Keratinocyte (primary cell): ENCODE measurements around the gene PPP1R37. TPM values are rescaled to one million over a fixed set of nuclear protein-coding genes. Genes with fewer than 3 reads are reported as not detected.

Experiments
- DNase-seq: peaks from one replicate; pipeline ENCODE4 v3.0.0-alpha.2; 2011; ENCODE audit warnings: low read depth, missing footprints, low spot score
- FAIRE-seq: peaks from 2 replicates; lab custom pipeline; 2011; peaks lifted over from hg19 to GRCh38; lab: Jason Lieb, UNC
- H2AFZ ChIP-seq: 2 replicates; pipeline ENCODE4 v1.6.0; 2012; ENCODE audit warnings: low read length, control low read depth, inconsistent platforms; ENCODE audit not compliant: control insufficient read depth
- H3K27ac ChIP-seq: 2 replicates; pipeline ENCODE4 v1.5.1; 2011; ENCODE audit warnings: low read length; ENCODE audit not compliant: control insufficient read depth, insufficient read depth
- H3K27me3 ChIP-seq: 3 replicates; pipeline ENCODE4 v1.6.0; 2011; ENCODE audit warnings: low read length; ENCODE audit not compliant: control insufficient read depth, insufficient read depth; ENCODE audit errors: extremely low read depth
- H3K36me3 ChIP-seq, 2 experiments: 2 replicates in 1 of 2; 3 replicates in 1 of 2; pipeline ENCODE4 v1.5.1; 2011; ENCODE audit warnings: low read length in 2 of 2, mild to moderate bottlenecking in 1 of 2; ENCODE audit not compliant: control insufficient read depth in 2 of 2, insufficient read depth in 2 of 2; ENCODE audit errors: extremely low read depth in 1 of 2
- H3K4me1 ChIP-seq: 3 replicates; pipeline ENCODE4 v1.5.1; 2011; ENCODE audit warnings: low read length; ENCODE audit not compliant: control insufficient read depth, insufficient read depth; ENCODE audit errors: extremely low read depth
- H3K4me2 ChIP-seq: 3 replicates; pipeline ENCODE4 v1.6.0; 2011; ENCODE audit warnings: low read depth, low read length; ENCODE audit not compliant: control insufficient read depth, insufficient read depth; ENCODE audit errors: extremely low read depth
- H3K4me3 ChIP-seq, 3 experiments: fragments of 200-600 bp in 1 of 3; sonication (generic) in 1 of 3; 2 replicates in 2 of 3; 3 replicates in 1 of 3; pipeline ENCODE4 v1.5.1; 2011 to 2016; ENCODE audit warnings: low read length in 3 of 3, mild to moderate bottlenecking in 3 of 3, control low read depth in 2 of 3, inconsistent platforms in 1 of 3, low read depth in 1 of 3, mixed read lengths in 1 of 3, mixed run types in 1 of 3, moderate library complexity in 1 of 3; ENCODE audit not compliant: control insufficient read depth in 2 of 3, insufficient read depth in 2 of 3; ENCODE audit errors: extremely low read depth in 1 of 3
- H3K79me2 ChIP-seq: 2 replicates; pipeline ENCODE4 v1.6.0; 2012; ENCODE audit warnings: low read length; ENCODE audit not compliant: control insufficient read depth, insufficient read depth
- H3K9ac ChIP-seq: 3 replicates; pipeline ENCODE4 v1.6.0; 2011; ENCODE audit warnings: low read length; ENCODE audit not compliant: control insufficient read depth, insufficient read depth; ENCODE audit errors: extremely low read depth
- H3K9me1 ChIP-seq: 3 replicates; pipeline ENCODE4 v1.6.0; 2011; ENCODE audit warnings: low read length; ENCODE audit not compliant: control insufficient read depth, insufficient read depth; ENCODE audit errors: extremely low read depth
- H3K9me3 ChIP-seq: 2 replicates; pipeline ENCODE4 v1.5.1; 2012; ENCODE audit warnings: low read depth, low read length; ENCODE audit not compliant: control insufficient read depth
- H4K20me1 ChIP-seq: 3 replicates; pipeline ENCODE4 v1.6.0; 2011; ENCODE audit warnings: low read length; ENCODE audit not compliant: control insufficient read depth, insufficient read depth; ENCODE audit errors: extremely low read depth
- EZH2 ChIP-seq: IDR thresholded peaks from one replicate; pipeline ENCODE4 v1.6.1; 2012; ENCODE audit warnings: inconsistent platforms, mild to moderate bottlenecking, low read length, moderate library complexity
- dilution Hi-C: fragments of 300-500 bp; cut with MboI; formaldehyde crosslinking; loops from one replicate; pipeline ENCODE4 v1.7.0; 2020; ENCODE audit warnings: low sequenced_read_pairs; ENCODE audit not compliant: extremely low pct_ligation_motif_present
- polyA plus RNA-seq, 5 experiments: library from polyadenylated mRNA; depleted of rRNA in 3 of 5; stranded (reverse) in 3 of 5; stranded (forward) in 1 of 5; unstranded in 1 of 5; fragments of >200 nt; gene quantifications; 1 replicate in 1 of 5; 2 replicates in 3 of 5; 3 replicates in 1 of 5; pipeline versions ENCODE4 v1.2.1 to v1.2.3, GENCODE V29; 2011 to 2012; ENCODE audit warnings: missing spikeins in 2 of 5, low read depth in 1 of 5, low replicate concordance in 1 of 5
- TF ChIP-seq, protein P1 (sequence below), 3 experiments: IDR thresholded peaks in 1 of 3; conservative IDR thresholded peaks in 1 of 3; optimal IDR thresholded peaks in 1 of 3; 2 replicates in 2 of 3; 3 replicates in 1 of 3; pipeline versions ENCODE3 to v1.5.1; 2011; ENCODE audit warnings: low read length in 3 of 3, mild to moderate bottlenecking in 3 of 3, moderate library complexity in 2 of 3, control low read depth in 1 of 3, inconsistent platforms in 1 of 3; ENCODE audit not compliant: insufficient read depth in 2 of 3; ENCODE audit errors: extremely low read depth in 1 of 3

Gene PPP1R37
- polyA plus RNA-seq, 1 donor (not counting 4 experiments of a cell fraction or from before 2014, with no cell fraction given): 8.6 TPM

DNA sequence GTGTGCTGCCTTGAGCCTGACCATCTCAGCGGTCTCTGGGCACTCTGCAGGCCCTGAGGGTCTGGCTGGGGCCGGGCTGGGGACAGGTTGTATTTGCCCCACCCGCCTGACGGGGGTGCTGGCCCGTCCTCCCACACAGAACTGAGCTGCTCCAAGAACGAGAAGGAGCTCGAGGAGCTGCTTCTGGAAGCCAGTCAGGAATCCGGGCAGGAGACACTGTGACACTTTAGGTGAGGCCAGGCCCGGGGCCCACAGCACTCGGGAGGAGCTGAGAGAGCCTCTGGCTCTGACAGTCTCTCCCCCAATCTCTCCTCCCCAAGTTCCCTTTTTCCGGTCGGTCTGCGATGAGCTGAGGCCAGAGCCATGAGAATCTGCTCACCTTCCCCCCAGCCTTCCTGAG, 53.3 kb downstream of the PPP1R37 start:
- H3K9me3 ChIP-seq: no peaks in the 10 kb centered on the region
- TF ChIP-seq, protein P1, sequence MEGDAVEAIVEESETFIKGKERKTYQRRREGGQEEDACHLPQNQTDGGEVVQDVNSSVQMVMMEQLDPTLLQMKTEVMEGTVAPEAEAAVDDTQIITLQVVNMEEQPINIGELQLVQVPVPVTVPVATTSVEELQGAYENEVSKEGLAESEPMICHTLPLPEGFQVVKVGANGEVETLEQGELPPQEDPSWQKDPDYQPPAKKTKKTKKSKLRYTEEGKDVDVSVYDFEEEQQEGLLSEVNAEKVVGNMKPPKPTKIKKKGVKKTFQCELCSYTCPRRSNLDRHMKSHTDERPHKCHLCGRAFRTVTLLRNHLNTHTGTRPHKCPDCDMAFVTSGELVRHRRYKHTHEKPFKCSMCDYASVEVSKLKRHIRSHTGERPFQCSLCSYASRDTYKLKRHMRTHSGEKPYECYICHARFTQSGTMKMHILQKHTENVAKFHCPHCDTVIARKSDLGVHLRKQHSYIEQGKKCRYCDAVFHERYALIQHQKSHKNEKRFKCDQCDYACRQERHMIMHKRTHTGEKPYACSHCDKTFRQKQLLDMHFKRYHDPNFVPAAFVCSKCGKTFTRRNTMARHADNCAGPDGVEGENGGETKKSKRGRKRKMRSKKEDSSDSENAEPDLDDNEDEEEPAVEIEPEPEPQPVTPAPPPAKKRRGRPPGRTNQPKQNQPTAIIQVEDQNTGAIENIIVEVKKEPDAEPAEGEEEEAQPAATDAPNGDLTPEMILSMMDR (optimal IDR thresholded peaks at IDR 0.05 in 1 of 3, IDR thresholded peaks at IDR 0.05 in 1 of 3, conservative IDR thresholded peaks at IDR 0.05 in 1 of 3; ENCODE audit: extremely low read depth in 1 of 3, insufficient read depth in 2 of 3, low read length in 3 of 3): no peak
- no peak for TF ChIP-seq EZH2
- H3K9ac ChIP-seq: no peak overlapping the region
- peaks cover 7 to 11% of the 10 kb centered on the region in 2 experiments for H3K36me3 ChIP-seq
- no peak overlapping the region for H3K4me3 ChIP-seq
- H2AFZ ChIP-seq: no peak overlapping the region
- FAIRE-seq (no peak), DNase-seq (no peak)
- no peaks in the 10 kb centered on the region for H3K79me2 ChIP-seq
- H3K27me3 ChIP-seq: no peaks in the 10 kb centered on the region
- dilution Hi-C loops: no loop called here
- no peak overlapping the region for H3K27ac ChIP-seq
- H4K20me1 ChIP-seq: peaks cover 4% of the 10 kb centered on the region
- H3K4me2 ChIP-seq: no peak overlapping the region
- no peaks in the 10 kb centered on the region for H3K9me1 ChIP-seq
- peaks cover 7% of the 10 kb centered on the region for H3K4me1 ChIP-seq

DNA sequence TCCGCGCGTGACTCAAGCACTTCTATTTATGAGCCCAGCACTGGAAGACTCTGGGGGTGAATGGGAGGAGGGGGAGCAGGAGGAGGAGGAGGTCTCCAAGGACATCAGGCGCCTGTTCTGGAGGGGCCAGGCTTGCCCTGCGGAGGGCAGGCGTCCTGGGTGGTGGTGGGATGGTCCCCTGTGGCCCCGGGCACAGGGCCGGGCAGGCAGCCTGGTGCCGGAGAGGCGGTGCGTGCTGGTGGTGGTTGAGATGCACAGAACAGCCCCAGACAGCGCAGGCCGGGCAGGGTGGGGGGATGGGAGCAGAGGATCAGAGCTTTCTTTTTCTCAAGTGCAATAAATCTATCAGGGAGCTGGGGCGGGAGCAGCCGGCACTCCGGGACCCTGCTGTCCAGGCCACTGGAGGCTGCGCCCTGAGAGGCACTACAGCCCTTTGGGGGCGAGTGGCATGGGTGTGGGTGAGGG, 53.8 kb downstream of the PPP1R37 start:
- Histone ChIP-seq H3K9me3 (no peaks in the 10 kb centered on the region), H3K27me3 (no peaks in the 10 kb centered on the region), H3K9me1 (no peaks in the 10 kb centered on the region), H3K4me3 (no peak overlapping the region), H3K27ac (no peak overlapping the region), H3K4me2 (no peak overlapping the region), H3K4me1 (peaks cover 12% of the 10 kb centered on the region), H2AFZ (no peak overlapping the region), H3K9ac (no peak overlapping the region), H4K20me1 (peaks cover 7% of the 10 kb centered on the region), H3K36me3 (peaks cover 5 to 6% of the 10 kb centered on the region in 2 experiments), H3K79me2 (no peaks in the 10 kb centered on the region)
- FAIRE-seq: no peak
- TF ChIP-seq EZH2: no peak
- TF ChIP-seq, protein P1 (optimal IDR thresholded peaks at IDR 0.05 in 1 of 3, IDR thresholded peaks at IDR 0.05 in 1 of 3, conservative IDR thresholded peaks at IDR 0.05 in 1 of 3; ENCODE audit: extremely low read depth in 1 of 3, insufficient read depth in 2 of 3, low read length in 3 of 3): no peak
- DNase-seq: no peak
- dilution Hi-C loops: no loop called here
